Posterior cingulate gyrus (tissue), 11 donors: Measurements from ENCODE around the gene LTB4R.

ENCODE experiments used
- DNase-seq, 10 donors: peaks; one replicate each; pipeline versions ENCODE4 v3.0.0 to v3.0.0-alpha.2; 2020 to 2021; ENCODE audit warnings: mixed read lengths in 3 of 10
- intact Hi-C: fragments of 100-400 bp; cut with DNase I; formaldehyde crosslinking; loops from one replicate; pipeline ENCODE4 v1.15.1; 2023

The LTB4R gene

GRCh38 chr14:24310646-24311604 is at the start of gene LTB4R:
TSS of gene LTB4R (plus strand) at chr14:24311502. CDS start at chr14:24315652, 4,150 bp downstream.
- peak; percentile 44 to 96 (median 69) for DNase-seq
- intact Hi-C loops, result no loop called here

- intact Hi-C loops, result no loop called here
- DNase-seq, result peak in 3 of 10 donors; percentile 64 to 78 (median 69)
Observed at GRCh38 chr14:24261969-24262327, 49.4 kb upstream of the LTB4R start.

GRCh38 chr14:24262821-24263733 is 48.2 kb upstream of the LTB4R start, which contains the start of gene TGM1:
TSS of gene TGM1 (minus strand) at chr14:24263177. CDS start at chr14:24262352, 825 bp downstream.
- intact Hi-C loops, result no loop called here
- peak in 3 of 10 donors; percentile 50 to 82 (median 59) for DNase-seq

GRCh38 chr14:24263848-24264247 is 47.5 kb upstream of the LTB4R start:
- peak in 1 of 10 donors; percentile 3 for DNase-seq
- intact Hi-C loops, result no loop called here

- intact Hi-C loops, result no loop called here
- peak in 2 of 10 donors; percentile 22 to 41 for DNase-seq
Observed at GRCh38 chr14:24264298-24264697, 47.0 kb upstream of the LTB4R start.

GRCh38 chr14:24266344-24267244 is 44.7 kb upstream of the LTB4R start:
- DNase-seq, result peak in 2 of 10 donors; percentile 24 to 41
- intact Hi-C loops, result no loop called here

GRCh38 chr14:24267516-24267915 is 43.8 kb upstream of the LTB4R start:
- intact Hi-C loops, result no loop called here
- DNase-seq, result peak in 2 of 10 donors; percentile 33 to 62

- intact Hi-C loops, result no loop called here
- peak in 2 of 10 donors; percentile 24 to 38 for DNase-seq
Observed at GRCh38 chr14:24268225-24268624, 43.1 kb upstream of the LTB4R start.

- DNase-seq, result peak in 2 of 10 donors; percentile 23 to 44
- intact Hi-C loops, result no loop called here
Observed at GRCh38 chr14:24269368-24269767, 41.9 kb upstream of the LTB4R start.

- intact Hi-C loops, result loop anchor here (2.0 kb wide), 1 partner anchor 27 kb away; the partner anchor contains the start of gene TINF2
- peak in 2 of 10 donors; percentile 39 to 56 for DNase-seq
Observed at GRCh38 chr14:24269910-24270536, 41.3 kb upstream of the LTB4R start.

GRCh38 chr14:24270537-24271133 is 40.7 kb upstream of the LTB4R start:
- DNase-seq, result peak in 1 of 10 donors; percentile 66
- intact Hi-C loops, result loop anchor here (1.0 to 2.0 kb wide), 2 partner anchors 28 to 29 kb away; partner anchors contain the start of genes DHRS1, NOP9 and TINF2

- peak; percentile 73 to 98 (median 84) for DNase-seq
- intact Hi-C loops, result loop anchor here (1.0 to 2.0 kb wide), 2 partner anchors 28 kb away; partner anchors contain the start of genes DHRS1, NOP9 and TINF2
Observed at GRCh38 chr14:24271134-24271833, 40.0 kb upstream of the LTB4R start, which contains the start of gene RABGGTA. TSS of gene RABGGTA (minus strand) at chr14:24271597. CDS start at chr14:24271115, 482 bp downstream.

GRCh38 chr14:24271834-24272263 is 39.5 kb upstream of the LTB4R start:
- intact Hi-C loops, result loop anchor here (1.0 to 2.0 kb wide), 2 partner anchors 27 to 29 kb away; partner anchors contain the start of genes DHRS1, NOP9 and TINF2

GRCh38 chr14:24272467-24272866 is 38.8 kb upstream of the LTB4R start:
- intact Hi-C loops, result no loop called here
- no peak for DNase-seq

More at GRCh38 chr14:24271834-24272263, 39.5 kb upstream of the LTB4R start:
- no peak for DNase-seq

GRCh38 chr14:24273422-24273998 is 37.8 kb upstream of the LTB4R start:
- intact Hi-C loops, result no loop called here
- DNase-seq, result peak in 2 of 10 donors; percentile 7 to 35

- DNase-seq, result peak in 3 of 10 donors; percentile 7 to 42 (median 35)
Observed at GRCh38 chr14:24274101-24274543, 37.2 kb upstream of the LTB4R start.

GRCh38 chr14:24277071-24277470 is 34.2 kb upstream of the LTB4R start:
- DNase-seq, result peak in 3 of 10 donors; percentile 3 to 45 (median 21)
- intact Hi-C loops, result no loop called here

More at GRCh38 chr14:24274101-24274543, 37.2 kb upstream of the LTB4R start:
- intact Hi-C loops, result no loop called here
